IMR-90 (cell line): Measurements from ENCODE around the gene CITED4.

Experiments used
- POLR2A ChIP-seq: IDR thresholded peaks from 2 replicates; pipeline ENCODE4 v1.6.1; 2012; ENCODE audit warnings: mild to moderate bottlenecking, low read depth, low read length
- RAD21 ChIP-seq: IDR thresholded peaks from 2 replicates; pipeline ENCODE4 v1.6.1; 2012; ENCODE audit warnings: low read length, improper control_type of control experiment
- RFX5 ChIP-seq: IDR thresholded peaks from 2 replicates; pipeline ENCODE4 v1.8.0; 2012; ENCODE audit warnings: low read depth, mild to moderate bottlenecking, low read length, moderate library complexity
- TF ChIP-seq, protein P1 (sequence below): fragments of 150-350 bp; IDR thresholded peaks from 2 replicates; pipeline ENCODE4 v1.6.1; 2016; ENCODE audit warnings: low read depth, mild to moderate bottlenecking, low read length, moderate library complexity, borderline replicate concordance
- TF ChIP-seq, protein P2 (sequence below): fragments of 150-350 bp; IDR thresholded peaks from 2 replicates; pipeline ENCODE4 v1.6.1; 2017; ENCODE audit warnings: mild to moderate bottlenecking, antibody characterized with exemption, low read length, low read depth
- TF ChIP-seq, protein P3 (sequence below): conservative IDR thresholded peaks from 2 replicates; pipeline ENCODE4 v1.5.1; 2012; ENCODE audit warnings: mild to moderate bottlenecking, low read depth, low read length, improper control_type of control experiment

DNA sequence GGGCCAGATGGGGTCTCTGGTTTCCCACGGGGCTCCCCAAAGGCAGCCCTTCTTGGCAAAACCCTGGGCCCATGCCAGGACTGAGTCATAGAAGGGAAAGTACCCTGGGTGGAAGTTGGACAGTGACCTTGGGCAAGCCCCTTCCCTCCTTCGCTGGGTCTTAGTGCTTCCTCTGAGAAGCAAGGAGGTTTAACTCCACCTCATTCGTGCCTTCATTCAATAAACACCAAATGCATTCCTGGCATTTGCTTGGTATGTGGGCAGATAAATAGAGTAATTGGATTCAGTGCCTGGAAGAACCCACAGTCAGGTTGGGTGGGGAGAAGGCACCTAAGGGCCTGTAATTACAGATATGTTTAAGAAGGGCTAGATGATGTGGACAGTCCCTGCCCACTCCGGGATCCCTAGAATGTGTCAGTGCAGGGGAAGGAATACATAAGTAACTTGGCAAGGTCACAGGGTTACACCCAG, 36.3 kb upstream of the CITED4 start:
- TF ChIP-seq, protein P1, sequence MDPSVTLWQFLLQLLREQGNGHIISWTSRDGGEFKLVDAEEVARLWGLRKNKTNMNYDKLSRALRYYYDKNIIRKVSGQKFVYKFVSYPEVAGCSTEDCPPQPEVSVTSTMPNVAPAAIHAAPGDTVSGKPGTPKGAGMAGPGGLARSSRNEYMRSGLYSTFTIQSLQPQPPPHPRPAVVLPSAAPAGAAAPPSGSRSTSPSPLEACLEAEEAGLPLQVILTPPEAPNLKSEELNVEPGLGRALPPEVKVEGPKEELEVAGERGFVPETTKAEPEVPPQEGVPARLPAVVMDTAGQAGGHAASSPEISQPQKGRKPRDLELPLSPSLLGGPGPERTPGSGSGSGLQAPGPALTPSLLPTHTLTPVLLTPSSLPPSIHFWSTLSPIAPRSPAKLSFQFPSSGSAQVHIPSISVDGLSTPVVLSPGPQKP = no peak
- TF ChIP-seq, protein P2, sequence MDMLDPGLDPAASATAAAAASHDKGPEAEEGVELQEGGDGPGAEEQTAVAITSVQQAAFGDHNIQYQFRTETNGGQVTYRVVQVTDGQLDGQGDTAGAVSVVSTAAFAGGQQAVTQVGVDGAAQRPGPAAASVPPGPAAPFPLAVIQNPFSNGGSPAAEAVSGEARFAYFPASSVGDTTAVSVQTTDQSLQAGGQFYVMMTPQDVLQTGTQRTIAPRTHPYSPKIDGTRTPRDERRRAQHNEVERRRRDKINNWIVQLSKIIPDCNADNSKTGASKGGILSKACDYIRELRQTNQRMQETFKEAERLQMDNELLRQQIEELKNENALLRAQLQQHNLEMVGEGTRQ = no peak
- TF ChIP-seq RAD21 (no peak), POLR2A (no peak), RFX5 (no peak)
- TF ChIP-seq, protein P3, sequence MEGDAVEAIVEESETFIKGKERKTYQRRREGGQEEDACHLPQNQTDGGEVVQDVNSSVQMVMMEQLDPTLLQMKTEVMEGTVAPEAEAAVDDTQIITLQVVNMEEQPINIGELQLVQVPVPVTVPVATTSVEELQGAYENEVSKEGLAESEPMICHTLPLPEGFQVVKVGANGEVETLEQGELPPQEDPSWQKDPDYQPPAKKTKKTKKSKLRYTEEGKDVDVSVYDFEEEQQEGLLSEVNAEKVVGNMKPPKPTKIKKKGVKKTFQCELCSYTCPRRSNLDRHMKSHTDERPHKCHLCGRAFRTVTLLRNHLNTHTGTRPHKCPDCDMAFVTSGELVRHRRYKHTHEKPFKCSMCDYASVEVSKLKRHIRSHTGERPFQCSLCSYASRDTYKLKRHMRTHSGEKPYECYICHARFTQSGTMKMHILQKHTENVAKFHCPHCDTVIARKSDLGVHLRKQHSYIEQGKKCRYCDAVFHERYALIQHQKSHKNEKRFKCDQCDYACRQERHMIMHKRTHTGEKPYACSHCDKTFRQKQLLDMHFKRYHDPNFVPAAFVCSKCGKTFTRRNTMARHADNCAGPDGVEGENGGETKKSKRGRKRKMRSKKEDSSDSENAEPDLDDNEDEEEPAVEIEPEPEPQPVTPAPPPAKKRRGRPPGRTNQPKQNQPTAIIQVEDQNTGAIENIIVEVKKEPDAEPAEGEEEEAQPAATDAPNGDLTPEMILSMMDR = no peak
